GM18873 (cell line): ENCODE measurements around the gene RAB5A.
"Not testable (repeated sequence)": the region's sequence is repeated elsewhere in the genome, so short reads cannot be mapped to it uniquely, and the experiment has no call there.

Source experiments
- ATAC-seq: cut with Tn5 transposase; IDR thresholded peaks from one replicate; pipeline ENCODE4 v1.9.1; 2021; ENCODE audit warnings: mild to moderate bottlenecking, moderate library complexity, moderate number of reproducible peaks; ENCODE audit not compliant: unreplicated experiment, low FRiP score

The RAB5A gene

GRCh38 chr3:20016076-20016475, 69.2 kb downstream of the RAB5A start:
- not testable (repeated sequence) for ATAC-seq

GRCh38 chr3:20022954-20023622, 76.2 kb downstream of the RAB5A start:
- ATAC-seq: no peak

- ATAC-seq: no peak
Measured at GRCh38 chr3:20023623-20024405, 76.9 kb downstream of the RAB5A start.

GRCh38 chr3:20027136-20027535, 80.2 kb downstream of the RAB5A start:
- ATAC-seq: no peak

GRCh38 chr3:20028905-20029331, 82.0 kb downstream of the RAB5A start:
- no peak for ATAC-seq

GRCh38 chr3:20031939-20032338, 85.0 kb downstream of the RAB5A start:
- ATAC-seq: not testable (repeated sequence)
